HL-60 (cell line): Measurements from ENCODE around the gene PAX5.

Experiments
- DNase-seq, 2 experiments: peaks; one replicate each; pipeline ENCODE4 v3.0.0-alpha.2; 2010 to 2020; ENCODE audit warnings: low read depth in 1 of 2, low spot score in 1 of 2
- H3K27ac ChIP-seq: fragments of 250-450 bp; sonication (Bioruptor Pico); replicated peaks from 2 replicates; pipeline ENCODE4 v1.5.1; 2020; ENCODE audit warnings: mild to moderate bottlenecking, moderate library complexity
- H3K27me3 ChIP-seq: fragments of 250-450 bp; sonication (Bioruptor Pico); 2 replicates; pipeline ENCODE4 v1.5.1; 2021; ENCODE audit warnings: mild to moderate bottlenecking, moderate library complexity; ENCODE audit not compliant: insufficient read depth, poor library complexity, severe bottlenecking
- H3K4me3 ChIP-seq: replicated peaks from 2 replicates; pipeline ENCODE4 v1.5.1; 2011; ENCODE audit warnings: mild to moderate bottlenecking, control low read depth, low read length; ENCODE audit not compliant: insufficient read depth
- CTCF ChIP-seq: IDR thresholded peaks from one replicate; pipeline ENCODE4 v1.5.1; 2011; ENCODE audit warnings: low read length, control low read depth, inconsistent platforms; ENCODE audit not compliant: insufficient read depth
- GABPA ChIP-seq: IDR thresholded peaks from 2 replicates; pipeline ENCODE4 v1.6.1; 2012; ENCODE audit warnings: low read depth
- POLR2AphosphoS5 ChIP-seq: IDR thresholded peaks from 2 replicates; pipeline ENCODE4 v1.6.1; 2012; ENCODE audit warnings: low read depth
- REST ChIP-seq: IDR thresholded peaks from 2 replicates; pipeline ENCODE4 v1.6.1; 2012; ENCODE audit warnings: low read depth; ENCODE audit not compliant: insufficient replicate concordance
- SPI1 ChIP-seq: IDR thresholded peaks from 2 replicates; pipeline ENCODE4 v1.6.1; 2012; ENCODE audit warnings: low read depth, mild to moderate bottlenecking, borderline replicate concordance

The PAX5 gene

GRCh38 chr9:37010180-37010579 lies 23.9 kb downstream of the PAX5 start:
- no peak for DNase-seq
- TF ChIP-seq REST (no peak), GABPA (no peak), CTCF (no peak), SPI1 (no peak), POLR2AphosphoS5 (no peak)
- Histone ChIP-seq H3K27me3 (peaks cover 29% of the 10 kb centered on the region), H3K4me3 (no peak overlapping the region), H3K27ac (no peak overlapping the region)

DNA sequence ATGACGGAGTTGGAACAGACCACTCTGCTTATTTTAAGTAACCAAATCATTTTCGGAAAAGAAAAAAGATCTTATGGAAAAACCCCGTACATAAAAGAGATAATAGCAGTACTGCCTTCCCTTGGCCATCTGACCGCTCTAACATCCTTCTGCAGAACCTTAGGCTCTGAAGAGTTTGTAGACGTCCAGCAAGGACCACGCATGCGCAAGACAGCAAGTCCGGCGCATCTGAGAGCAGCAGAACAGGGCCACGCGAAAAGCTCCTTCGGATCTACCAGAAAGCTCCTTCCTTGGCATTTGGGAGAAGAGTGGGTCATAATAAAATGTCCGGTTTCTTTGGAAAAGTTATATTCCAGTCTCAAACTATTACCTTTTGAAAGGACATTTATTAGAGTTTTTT lies 26.8 kb downstream of the PAX5 start:
- TF ChIP-seq SPI1 (no peak), REST (no peak), CTCF (no peak), GABPA (no peak), POLR2AphosphoS5 (no peak)
- Histone ChIP-seq H3K27ac (no peak overlapping the region), H3K4me3 (no peak overlapping the region), H3K27me3 (peaks cover 38% of the 10 kb centered on the region)
- no peak for DNase-seq

DNA sequence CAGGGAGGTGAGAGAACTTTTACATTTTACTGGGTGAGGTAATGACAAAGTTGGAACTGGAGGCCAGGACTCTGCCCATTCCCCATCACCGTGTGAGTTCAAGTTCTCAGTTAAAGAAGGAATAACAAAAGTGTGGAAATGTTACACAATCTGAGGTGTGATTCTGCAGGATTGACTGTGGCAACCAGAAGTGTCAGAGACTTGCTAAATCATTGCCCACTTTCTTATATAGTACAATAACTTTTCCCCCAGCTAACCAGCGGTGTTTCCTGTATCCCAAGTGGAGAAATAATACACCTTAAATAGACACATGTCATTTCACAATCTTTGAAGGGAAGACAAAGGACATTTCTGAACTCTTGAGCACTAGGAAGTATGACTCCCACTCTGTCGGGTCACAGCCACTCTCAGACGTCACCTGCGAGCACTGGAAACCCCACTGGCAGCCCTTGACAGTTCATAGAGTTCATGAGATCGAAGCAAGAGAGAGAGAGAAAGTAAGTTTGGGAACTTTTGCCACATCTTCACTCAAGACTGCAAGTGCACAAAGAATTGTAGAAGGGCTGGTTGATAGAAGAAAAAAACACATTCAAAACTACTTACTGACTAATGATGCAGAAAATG lies 28.4 kb downstream of the PAX5 start:
- no peak for TF ChIP-seq CTCF
- TF ChIP-seq SPI1: no peak
- no peak for TF ChIP-seq GABPA
- no peak for TF ChIP-seq POLR2AphosphoS5
- TF ChIP-seq REST: no peak
- H3K4me3 ChIP-seq: no peak overlapping the region
- no peak overlapping the region for H3K27ac ChIP-seq
- no peak for DNase-seq
- H3K27me3 ChIP-seq: peaks cover 43% of the 10 kb centered on the region
